GM23338 (cell line): ENCODE data around the gene FAM193B. TPM values are rescaled to one million over a fixed set of nuclear protein-coding genes. Genes with fewer than 3 reads are reported as not detected.

Source experiments
- ATAC-seq: fragments of 200-7000 bp; cut with Tn5 transposase; 3 replicates; pipeline ENCODE4 v1.9.1; 2020
- DNase-seq: peaks from one replicate; pipeline ENCODE4 v3.0.0-alpha.2; 2015; ENCODE audit warnings: low spot score
- H2AFZ ChIP-seq: fragments of 200-600 bp; sonication (generic); 2 replicates; pipeline ENCODE4 v1.8.0; 2016; ENCODE audit warnings: antibody characterized with exemption, mild to moderate bottlenecking, moderate library complexity
- H3F3A ChIP-seq: fragments of 200-600 bp; sonication (generic); replicated peaks from 2 replicates; pipeline ENCODE4 v1.8.0; 2017; ENCODE audit warnings: antibody characterized with exemption, mixed run types, low read depth
- H3K27ac ChIP-seq: fragments of 200-600 bp; sonication (generic); 2 replicates; pipeline ENCODE4 v1.6.1; 2016; ENCODE audit warnings: low read depth
- H3K27me3 ChIP-seq: fragments of 200-600 bp; sonication (generic); 2 replicates; pipeline ENCODE4 v1.8.0; 2016; ENCODE audit warnings: mild to moderate bottlenecking, mixed run types, moderate library complexity; ENCODE audit not compliant: insufficient read depth
- H3K36me3 ChIP-seq: fragments of 200-600 bp; sonication (generic); 2 replicates; pipeline ENCODE4 v1.8.0; 2016; ENCODE audit warnings: mild to moderate bottlenecking; ENCODE audit not compliant: insufficient read depth
- H3K4me1 ChIP-seq: fragments of 200-600 bp; sonication (generic); 2 replicates; pipeline ENCODE4 v1.8.0; 2016; ENCODE audit warnings: mild to moderate bottlenecking, moderate library complexity; ENCODE audit not compliant: insufficient read depth
- H3K4me2 ChIP-seq: fragments of 200-600 bp; sonication (generic); 2 replicates; pipeline ENCODE4 v1.7.1; 2017; ENCODE audit warnings: mixed run types
- H3K4me3 ChIP-seq: fragments of 200-600 bp; sonication (generic); 2 replicates; pipeline ENCODE4 v1.6.1; 2016; ENCODE audit warnings: mixed run types
- H3K79me2 ChIP-seq: fragments of 200-600 bp; sonication (generic); replicated peaks from 2 replicates; pipeline ENCODE4 v1.8.0; 2017; ENCODE audit warnings: mild to moderate bottlenecking; ENCODE audit not compliant: insufficient read depth
- H3K9me2 ChIP-seq: fragments of 200-600 bp; sonication (generic); 2 replicates; pipeline ENCODE4 v1.8.0; 2017; ENCODE audit not compliant: insufficient read depth
- H4K20me1 ChIP-seq: fragments of 200-600 bp; sonication (generic); replicated peaks from 2 replicates; pipeline ENCODE4 v1.8.0; 2017; ENCODE audit warnings: mild to moderate bottlenecking; ENCODE audit not compliant: insufficient read depth
- H3K27ac Mint-ChIP-seq: 2 replicates; pipeline ENCODE4 v1.8.0; 2020; ENCODE audit warnings: inconsistent platforms, mild to moderate bottlenecking, moderate library complexity, mixed read lengths
- H3K27me3 Mint-ChIP-seq: 3 replicates; pipeline ENCODE4 v1.8.0; 2022; ENCODE audit warnings: low read depth, mild to moderate bottlenecking, moderate library complexity, mixed read lengths, inconsistent platforms; ENCODE audit not compliant: insufficient read depth, poor library complexity
- H3K36me3 Mint-ChIP-seq: 3 replicates; pipeline ENCODE4 v1.8.0; 2021; ENCODE audit warnings: low read depth, mild to moderate bottlenecking, inconsistent platforms, moderate library complexity, mixed read lengths
- H3K4me1 Mint-ChIP-seq: 3 replicates; pipeline ENCODE4 v1.8.0; 2020; ENCODE audit warnings: mild to moderate bottlenecking, inconsistent platforms, mixed read lengths
- H3K4me3 Mint-ChIP-seq: 3 replicates; pipeline ENCODE4 v1.8.0; 2021; ENCODE audit warnings: moderate library complexity, mild to moderate bottlenecking, inconsistent platforms, mixed read lengths
- H3K9me3 Mint-ChIP-seq: 3 replicates; pipeline ENCODE4 v1.8.0; 2020; ENCODE audit warnings: moderate library complexity, mild to moderate bottlenecking, inconsistent platforms, mixed read lengths
- EZH2 ChIP-seq: fragments of 200-600 bp; sonication (generic); IDR thresholded peaks from one replicate; pipeline ENCODE4 v1.8.0; 2017; ENCODE audit warnings: antibody characterized with exemption, mild to moderate bottlenecking, low read depth; ENCODE audit not compliant: unreplicated experiment
- EZH2phosphoT487 ChIP-seq: fragments of 200-600 bp; sonication (generic); IDR thresholded peaks from one replicate; pipeline ENCODE4 v1.8.1; 2018; ENCODE audit warnings: antibody characterized with exemption; ENCODE audit not compliant: unreplicated experiment
- JUNB ChIP-seq: IDR thresholded peaks from one replicate; pipeline ENCODE4 v1.6.1; 2016; ENCODE audit warnings: antibody characterized with exemption; ENCODE audit not compliant: unreplicated experiment
- POLR2AphosphoS5 ChIP-seq: IDR thresholded peaks from 2 replicates; pipeline ENCODE4 v1.6.1; 2016; ENCODE audit warnings: antibody characterized with exemption, low read depth
- ZNF114 ChIP-seq: fragments of 250-450 bp; sonication (Bioruptor Pico); IDR thresholded peaks from 2 replicates; pipeline ENCODE4 v1.5.0; 2020; ENCODE audit warnings: mild to moderate bottlenecking, moderate library complexity
- ZNF331 ChIP-seq: fragments of 250-450 bp; sonication (Bioruptor Pico); IDR thresholded peaks from 2 replicates; pipeline ENCODE4 v1.5.0; 2020; ENCODE audit warnings: low read depth, mild to moderate bottlenecking, moderate library complexity
- polyA plus RNA-seq: library from polyadenylated mRNA; unstranded; fragments of >200 nt; fragmentation: Nextera tagmentation; extraction: Ambion mirVana; gene quantifications from 2 replicates; pipeline ENCODE4 v1.2.1, GENCODE V29; 2016
- total RNA-seq: library from RNA; depleted of rRNA; stranded (reverse); fragments of >200 nt; shearing (Covaris generic); gene quantifications from 2 replicates; pipeline ENCODE4 v1.2.3, GENCODE V29; 2014; rRNA removed
- TF ChIP-seq, protein P1 (sequence below): IDR thresholded peaks from 2 replicates; pipeline ENCODE4 v1.6.1; 2016; ENCODE audit warnings: antibody characterized with exemption

Gene FAM193B
- total and polyA plus RNA-seq, 2 experiments from 2014 or later, result 44.4 to 58.6 TPM

DNA sequence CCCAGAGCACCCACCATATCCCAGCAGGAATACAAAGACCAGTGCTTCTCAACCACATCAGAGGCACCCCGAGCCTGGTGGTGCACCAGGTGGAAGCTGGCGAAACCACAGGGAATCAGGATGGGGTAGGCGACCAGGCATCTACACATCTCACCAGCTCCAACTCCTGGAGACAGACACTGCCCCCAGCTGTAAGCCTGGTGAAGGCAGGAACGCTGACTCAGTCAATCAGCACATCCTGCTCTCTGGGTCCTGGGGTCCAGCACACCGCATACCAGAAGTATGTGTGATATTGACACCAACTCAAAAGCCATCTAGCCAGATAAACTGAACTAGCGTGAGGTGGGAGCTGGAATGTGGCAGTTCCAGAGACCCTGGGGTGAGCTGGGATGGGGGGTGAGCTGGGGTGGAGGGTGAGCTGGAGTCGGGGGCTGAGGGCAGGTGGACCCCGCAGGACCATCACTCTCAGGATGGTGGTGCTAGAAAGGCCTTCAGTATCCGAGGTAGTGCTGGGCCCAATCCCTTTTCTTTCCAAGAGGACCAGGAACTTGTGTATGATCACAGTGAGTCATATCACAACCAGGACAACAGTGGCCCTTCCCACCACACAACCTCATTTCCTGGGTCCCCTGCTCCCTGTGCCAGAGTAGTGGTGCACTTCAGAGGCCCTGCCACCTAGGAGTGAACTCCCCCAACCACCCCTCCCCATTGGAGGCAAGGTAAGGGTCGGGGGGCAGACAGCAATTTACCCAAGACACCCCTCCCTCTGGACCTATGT lies 83.4 kb downstream of the FAM193B start:
- H4K20me1 ChIP-seq, result peaks cover 39% of the 10 kb centered on the region

More for the DNA sequence above, 83.4 kb downstream of the FAM193B start:
- Histone ChIP-seq H3K27me3 (no peaks in the 10 kb centered on the region), H3K4me1 (peaks cover 54% of the 10 kb centered on the region), H3K79me2 (peaks cover 50% of the 10 kb centered on the region), H3K36me3 (peaks cover 21% of the 10 kb centered on the region), H3F3A (peaks cover 39% of the 10 kb centered on the region), H3K9me2 (no peaks in the 10 kb centered on the region), H2AFZ (no peak overlapping the region), H3K4me2 (peak overlapping the region; percentile 92), H3K4me3 (peak overlapping the region; percentile 97), H3K27ac (peak overlapping the region; percentile 90; the same call in 1 of the 2 replicates)
- Mint-ChIP-seq H3K27me3 (peaks cover 30% of the 10 kb centered on the region), H3K27ac (peak overlapping the region; percentile 91), H3K4me3 (peak overlapping the region; percentile 83), H3K9me3 (peaks cover 3% of the 10 kb centered on the region), H3K36me3 (peaks cover 61% of the 10 kb centered on the region), H3K4me1 (peaks cover 49% of the 10 kb centered on the region)
- no peak for TF ChIP-seq EZH2
- 0 out of 2 replicates have a peak, but pooled peaks have one; percentile 7 for TF ChIP-seq POLR2AphosphoS5
- no peak for TF ChIP-seq ZNF114 (CRISPR knock-in tag)
- TF ChIP-seq EZH2phosphoT487, result no peak
- no peak for TF ChIP-seq JUNB
- TF ChIP-seq, protein P1, sequence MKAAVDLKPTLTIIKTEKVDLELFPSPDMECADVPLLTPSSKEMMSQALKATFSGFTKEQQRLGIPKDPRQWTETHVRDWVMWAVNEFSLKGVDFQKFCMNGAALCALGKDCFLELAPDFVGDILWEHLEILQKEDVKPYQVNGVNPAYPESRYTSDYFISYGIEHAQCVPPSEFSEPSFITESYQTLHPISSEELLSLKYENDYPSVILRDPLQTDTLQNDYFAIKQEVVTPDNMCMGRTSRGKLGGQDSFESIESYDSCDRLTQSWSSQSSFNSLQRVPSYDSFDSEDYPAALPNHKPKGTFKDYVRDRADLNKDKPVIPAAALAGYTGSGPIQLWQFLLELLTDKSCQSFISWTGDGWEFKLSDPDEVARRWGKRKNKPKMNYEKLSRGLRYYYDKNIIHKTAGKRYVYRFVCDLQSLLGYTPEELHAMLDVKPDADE, result no peak
- TF ChIP-seq ZNF331 (CRISPR knock-in tag), result no peak
- ATAC-seq (no peak), DNase-seq (no peak)

Other genes with a start within 250 kb of the FAM193B start
- 11.6 and 13.0 TPM in 2 replicates for gene MXD3, start 242.7 kb downstream of the FAM193B start, total RNA-seq
- 8.4 and 9.9 TPM in 2 replicates for gene MXD3, start 242.7 kb downstream of the FAM193B start, polyA plus RNA-seq
- 220 and 227 TPM in 2 replicates for gene LMAN2, start 202.9 kb downstream of the FAM193B start, total RNA-seq
- 145 and 153 TPM in 2 replicates for gene LMAN2, start 202.9 kb downstream of the FAM193B start, polyA plus RNA-seq
- 37.9 and 39.3 TPM in 2 replicates for gene RGS14, start 196.6 kb downstream of the FAM193B start, total RNA-seq
- gene RGS14, start 196.6 kb downstream of the FAM193B start, polyA plus RNA-seq, result 23.5 and 24.8 TPM in 2 replicates
- 0.31 TPM in 1 of 2 replicates, not detected in the other for gene SLC34A1, start 170.1 kb downstream of the FAM193B start, total RNA-seq
- not detected in 2 replicates for gene SLC34A1, start 170.1 kb downstream of the FAM193B start, polyA plus RNA-seq
- 1.9 TPM in 1 of 2 replicates, not detected in the other for gene PFN3, start 153.9 kb downstream of the FAM193B start, total RNA-seq
- gene PFN3, start 153.9 kb downstream of the FAM193B start, polyA plus RNA-seq, result 2.0 and 3.1 TPM in 2 replicates
- 2.6 and 2.9 TPM in 2 replicates for gene F12, start 145.0 kb downstream of the FAM193B start, total RNA-seq
- 8.0 and 8.1 TPM in 2 replicates for gene F12, start 145.0 kb downstream of the FAM193B start, polyA plus RNA-seq
- gene GRK6, start 127.9 kb downstream of the FAM193B start, total RNA-seq, result 37.2 and 56.8 TPM in 2 replicates
- gene GRK6, start 127.9 kb downstream of the FAM193B start, polyA plus RNA-seq, result 13.0 and 18.7 TPM in 2 replicates
- 6.4 and 9.7 TPM in 2 replicates for gene PRR7, start 107.7 kb downstream of the FAM193B start, total RNA-seq
- gene PRR7, start 107.7 kb downstream of the FAM193B start, polyA plus RNA-seq, result 7.6 and 7.7 TPM in 2 replicates
- 242 and 290 TPM in 2 replicates for gene DBN1, start 80.9 kb downstream of the FAM193B start, total RNA-seq
- 102 and 106 TPM in 2 replicates for gene DBN1, start 80.9 kb downstream of the FAM193B start, polyA plus RNA-seq
- gene PDLIM7, start 57.0 kb downstream of the FAM193B start, total RNA-seq, result 73.0 and 94.7 TPM in 2 replicates
- 128 TPM in 2 replicates for gene PDLIM7, start 57.0 kb downstream of the FAM193B start, polyA plus RNA-seq
- 4.9 and 11.1 TPM in 2 replicates for gene DOK3, start 44.7 kb downstream of the FAM193B start, total RNA-seq
- gene DOK3, start 44.7 kb downstream of the FAM193B start, polyA plus RNA-seq, result 2.2 and 2.8 TPM in 2 replicates
- 115 and 139 TPM in 2 replicates for gene DDX41, start 37.6 kb downstream of the FAM193B start, total RNA-seq
- gene DDX41, start 37.6 kb downstream of the FAM193B start, polyA plus RNA-seq, result 67.1 and 73.4 TPM in 2 replicates
- gene TMED9, start 37.6 kb upstream of the FAM193B start, total RNA-seq, result 130 and 142 TPM in 2 replicates
- gene TMED9, start 37.6 kb upstream of the FAM193B start, polyA plus RNA-seq, result 74.4 and 77.2 TPM in 2 replicates
- gene B4GALT7, start 45.6 kb upstream of the FAM193B start, total RNA-seq, result 17.6 and 23.3 TPM in 2 replicates
- gene B4GALT7, start 45.6 kb upstream of the FAM193B start, polyA plus RNA-seq, result 10.0 and 10.4 TPM in 2 replicates
- gene FAM153A, start 228.3 kb upstream of the FAM193B start, total RNA-seq, result not detected in 2 replicates
- not detected in 2 replicates for gene FAM153A, start 228.3 kb upstream of the FAM193B start, polyA plus RNA-seq